ENCODE measurements around the gene RHBDL1.

Gene RHBDL1

GRCh38 chr16:661184-661821, 14.2 kb upstream of the RHBDL1 start:
- H3K27me3 ChIP-seq (ENCODE audit: insufficient read depth, low read length): no peaks in the 10 kb centered on the region
- no peak overlapping the region for H3K4me3 ChIP-seq (ENCODE audit: low read length)
- no peaks in the 10 kb centered on the region for H3K9me3 ChIP-seq (ENCODE audit: insufficient read depth, low read depth, low read length)
- H3K27ac ChIP-seq (ENCODE audit: low read length): no peak overlapping the region
- H3K36me3 ChIP-seq (ENCODE audit: insufficient read depth, low read depth, low read length): peaks cover 5% of the 10 kb centered on the region; the same call in 1 of the 2 replicates
- no peak overlapping the region for H3K9ac ChIP-seq (ENCODE audit: low read depth, low read length)
- no peaks in the 10 kb centered on the region for H3K4me1 ChIP-seq (ENCODE audit: insufficient read depth, low read length)

- Histone ChIP-seq H3K9me3 (ENCODE audit: insufficient read depth, low read depth, low read length) (no peaks in the 10 kb centered on the region), H3K27me3 (ENCODE audit: insufficient read depth, low read length) (no peaks in the 10 kb centered on the region), H3K4me3 (ENCODE audit: low read length) (no peak overlapping the region), H3K27ac (ENCODE audit: low read length) (no peak overlapping the region), H3K9ac (ENCODE audit: low read depth, low read length) (no peak overlapping the region), H3K36me3 (ENCODE audit: insufficient read depth, low read depth, low read length) (peaks cover 5% of the 10 kb centered on the region; the same call in 1 of the 2 replicates), H3K4me1 (ENCODE audit: insufficient read depth, low read length) (no peaks in the 10 kb centered on the region)
These were observed 13.4 kb upstream of the RHBDL1 start for GRCh38 chr16:662095-662494.

- H3K4me3 ChIP-seq (ENCODE audit: low read length): no peak overlapping the region
- no peak overlapping the region for H3K9ac ChIP-seq (ENCODE audit: low read depth, low read length)
- H3K4me1 ChIP-seq (ENCODE audit: insufficient read depth, low read length): peaks cover 2% of the 10 kb centered on the region; the same call in 1 of the 2 replicates
- peaks cover 5% of the 10 kb centered on the region; the same call in 1 of the 2 replicates for H3K36me3 ChIP-seq (ENCODE audit: insufficient read depth, low read depth, low read length)
- no peaks in the 10 kb centered on the region for H3K9me3 ChIP-seq (ENCODE audit: insufficient read depth, low read depth, low read length)
- H3K27me3 ChIP-seq (ENCODE audit: insufficient read depth, low read length): no peaks in the 10 kb centered on the region
- no peak overlapping the region for H3K27ac ChIP-seq (ENCODE audit: low read length)
These were observed 12.9 kb upstream of the RHBDL1 start for GRCh38 chr16:662597-662996.

GRCh38 chr16:666572-666971, 8.9 kb upstream of the RHBDL1 start:
- Histone ChIP-seq H3K4me3 (ENCODE audit: low read length) (no peak overlapping the region), H3K9ac (ENCODE audit: low read depth, low read length) (no peak overlapping the region), H3K4me1 (ENCODE audit: insufficient read depth, low read length) (peaks cover 3% of the 10 kb centered on the region; the same call in 1 of the 2 replicates), H3K9me3 (ENCODE audit: insufficient read depth, low read depth, low read length) (no peaks in the 10 kb centered on the region), H3K27ac (ENCODE audit: low read length) (no peak overlapping the region), H3K27me3 (ENCODE audit: insufficient read depth, low read length) (no peaks in the 10 kb centered on the region), H3K36me3 (ENCODE audit: insufficient read depth, low read depth, low read length) (peaks cover 26% of the 10 kb centered on the region)

GRCh38 chr16:667113-667779, 8.2 kb upstream of the RHBDL1 start:
- Histone ChIP-seq H3K36me3 (ENCODE audit: insufficient read depth, low read depth, low read length) (peaks cover 31% of the 10 kb centered on the region), H3K9ac (ENCODE audit: low read depth, low read length) (no peak overlapping the region; the same call in 1 of the 2 replicates), H3K4me3 (ENCODE audit: low read length) (no peak overlapping the region), H3K27ac (ENCODE audit: low read length) (no peak overlapping the region), H3K9me3 (ENCODE audit: insufficient read depth, low read depth, low read length) (no peaks in the 10 kb centered on the region), H3K4me1 (ENCODE audit: insufficient read depth, low read length) (peaks cover 3% of the 10 kb centered on the region; the same call in 1 of the 2 replicates), H3K27me3 (ENCODE audit: insufficient read depth, low read length) (no peaks in the 10 kb centered on the region)

- no peak within 1 kb of the TSS for H3K27ac ChIP-seq (ENCODE audit: low read length)
- H3K9me3 ChIP-seq (ENCODE audit: insufficient read depth, low read depth, low read length): no peaks in the 10 kb centered on the region
- H3K36me3 ChIP-seq (ENCODE audit: insufficient read depth, low read depth, low read length): peaks cover 38% of the 10 kb centered on the region
- H3K9ac ChIP-seq (ENCODE audit: low read depth, low read length): peak within 1 kb of the TSS; percentile 89
- peaks cover 3% of the 10 kb centered on the region; the same call in 1 of the 2 replicates for H3K4me1 ChIP-seq (ENCODE audit: insufficient read depth, low read length)
- H3K27me3 ChIP-seq (ENCODE audit: insufficient read depth, low read length): no peaks in the 10 kb centered on the region
- H3K4me3 ChIP-seq (ENCODE audit: low read length): peak within 1 kb of the TSS; percentile 87
These were observed 7.5 kb upstream of the RHBDL1 start, which contains the start of gene RHOT2 for GRCh38 chr16:667780-668518. Gene RHOT2, plus strand, starts transcription at chr16:668132. Its CDS starts 68 bp downstream, at chr16:668200.

GRCh38 chr16:668519-669171, 6.8 kb upstream of the RHBDL1 start:
- peaks cover 45% of the 10 kb centered on the region for H3K36me3 ChIP-seq (ENCODE audit: insufficient read depth, low read depth, low read length)
- H3K27ac ChIP-seq (ENCODE audit: low read length): no peak overlapping the region
- peaks cover 3% of the 10 kb centered on the region; the same call in 1 of the 2 replicates for H3K4me1 ChIP-seq (ENCODE audit: insufficient read depth, low read length)
- peak overlapping the region; percentile 89; the same call in 1 of the 2 replicates for H3K9ac ChIP-seq (ENCODE audit: low read depth, low read length)
- no peaks in the 10 kb centered on the region for H3K9me3 ChIP-seq (ENCODE audit: insufficient read depth, low read depth, low read length)
- peak overlapping the region; percentile 87 for H3K4me3 ChIP-seq (ENCODE audit: low read length)
- no peaks in the 10 kb centered on the region for H3K27me3 ChIP-seq (ENCODE audit: insufficient read depth, low read length)

- Histone ChIP-seq H3K27ac (ENCODE audit: low read length) (no peak overlapping the region), H3K9ac (ENCODE audit: low read depth, low read length) (no peak overlapping the region), H3K4me1 (ENCODE audit: insufficient read depth, low read length) (peaks cover 3% of the 10 kb centered on the region; the same call in 1 of the 2 replicates), H3K4me3 (ENCODE audit: low read length) (no peak overlapping the region), H3K36me3 (ENCODE audit: insufficient read depth, low read depth, low read length) (peaks cover 49% of the 10 kb centered on the region), H3K9me3 (ENCODE audit: insufficient read depth, low read depth, low read length) (no peaks in the 10 kb centered on the region), H3K27me3 (ENCODE audit: insufficient read depth, low read length) (no peaks in the 10 kb centered on the region)
These were observed 5.8 kb upstream of the RHBDL1 start for GRCh38 chr16:669666-670065.

- Histone ChIP-seq H3K9ac (ENCODE audit: low read depth, low read length) (no peak overlapping the region), H3K9me3 (ENCODE audit: insufficient read depth, low read depth, low read length) (no peaks in the 10 kb centered on the region), H3K4me3 (ENCODE audit: low read length) (no peak overlapping the region), H3K27ac (ENCODE audit: low read length) (no peak overlapping the region), H3K36me3 (ENCODE audit: insufficient read depth, low read depth, low read length) (peaks cover 49% of the 10 kb centered on the region), H3K4me1 (ENCODE audit: insufficient read depth, low read length) (peaks cover 7% of the 10 kb centered on the region; the same call in 1 of the 2 replicates), H3K27me3 (ENCODE audit: insufficient read depth, low read length) (peaks cover 8% of the 10 kb centered on the region; the same call in 1 of the 2 replicates)
These were observed 4.8 kb upstream of the RHBDL1 start for GRCh38 chr16:670485-671352.

GRCh38 chr16:671353-672131, 3.9 kb upstream of the RHBDL1 start:
- H3K36me3 ChIP-seq (ENCODE audit: insufficient read depth, low read depth, low read length): peaks cover 49% of the 10 kb centered on the region
- peaks cover 7% of the 10 kb centered on the region; the same call in 1 of the 2 replicates for H3K4me1 ChIP-seq (ENCODE audit: insufficient read depth, low read length)
- no peak overlapping the region for H3K4me3 ChIP-seq (ENCODE audit: low read length)
- no peak overlapping the region for H3K9ac ChIP-seq (ENCODE audit: low read depth, low read length)
- no peaks in the 10 kb centered on the region for H3K9me3 ChIP-seq (ENCODE audit: insufficient read depth, low read depth, low read length)
- peaks cover 15% of the 10 kb centered on the region; the same call in 1 of the 2 replicates for H3K27me3 ChIP-seq (ENCODE audit: insufficient read depth, low read length)
- H3K27ac ChIP-seq (ENCODE audit: low read length): no peak overlapping the region

Measured in iPS-20b (cell line).